BJ (cell line): ENCODE measurements around the gene CDYL2. TPM values are rescaled to one million over a fixed set of nuclear protein-coding genes. Genes with fewer than 3 reads are reported as not detected.

ENCODE experiments used
- CTCF ChIA-PET: fragments of 350-600 bp; formaldehyde crosslinking; extraction: SDS; loops from one replicate; lab custom pipeline; 2021; ENCODE audit warnings: antibody characterized with exemption, inconsistent platforms; lab: Yijun Ruan, JAX
- POLR2A ChIA-PET: fragments of 300-600 bp; sonication (Branson Sonifier 250); formaldehyde crosslinking; extraction: SDS; loops from one replicate; lab custom pipeline; 2021; ENCODE audit warnings: antibody characterized with exemption; lab: Charles Lee
- DNase-seq: peaks from one replicate; pipeline ENCODE4 v3.0.0-alpha.2; 2011; ENCODE audit warnings: low read depth
- H3K27me3 ChIP-seq: 2 replicates; pipeline ENCODE4 v1.6.0; 2011; ENCODE audit warnings: low read length; ENCODE audit not compliant: control insufficient read depth, insufficient read depth
- H3K36me3 ChIP-seq: 2 replicates; pipeline ENCODE4 v1.5.1; 2011; ENCODE audit warnings: low read length; ENCODE audit not compliant: control insufficient read depth, insufficient read depth
- H3K4me3 ChIP-seq: 2 replicates; pipeline ENCODE4 v1.5.1; 2011; ENCODE audit warnings: low read depth, mild to moderate bottlenecking, control low read depth, low read length
- polyA plus RNA-seq: library from polyadenylated mRNA; depleted of rRNA; stranded (reverse); fragments of >200 nt; gene quantifications from 2 replicates; pipeline ENCODE4 v1.2.3, GENCODE V29; 2011
- TF ChIP-seq, protein P1 (sequence below): IDR thresholded peaks from 2 replicates; pipeline ENCODE4 v1.5.1; 2011; ENCODE audit warnings: low read depth, mild to moderate bottlenecking, control low read depth, inconsistent platforms, low read length, moderate library complexity; ENCODE audit not compliant: insufficient read depth

CDYL2 gene
- polyA plus RNA-seq, 1 experiment, result 0.87 TPM

DNA sequence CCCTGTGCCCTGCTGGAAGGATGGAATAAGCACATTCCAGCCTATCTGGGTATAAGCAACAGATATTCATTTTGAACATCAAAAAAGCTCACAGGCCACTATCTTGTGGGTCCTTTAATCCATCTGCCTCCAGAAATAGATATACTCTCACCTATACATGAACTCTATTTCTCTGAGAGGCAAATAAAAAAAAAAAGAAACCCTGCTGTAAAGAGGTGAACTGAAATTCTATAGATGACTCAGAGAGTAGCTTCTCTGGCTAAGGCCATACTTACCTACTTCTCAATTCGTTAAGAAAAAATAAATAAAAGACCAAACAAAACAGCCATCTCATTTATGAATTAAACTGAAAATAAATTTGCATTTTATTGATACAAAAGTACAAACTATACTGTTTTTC is 177.3 kb downstream of the CDYL2 start:
- POLR2A ChIA-PET, result no interaction called here
- TF ChIP-seq, protein P1, sequence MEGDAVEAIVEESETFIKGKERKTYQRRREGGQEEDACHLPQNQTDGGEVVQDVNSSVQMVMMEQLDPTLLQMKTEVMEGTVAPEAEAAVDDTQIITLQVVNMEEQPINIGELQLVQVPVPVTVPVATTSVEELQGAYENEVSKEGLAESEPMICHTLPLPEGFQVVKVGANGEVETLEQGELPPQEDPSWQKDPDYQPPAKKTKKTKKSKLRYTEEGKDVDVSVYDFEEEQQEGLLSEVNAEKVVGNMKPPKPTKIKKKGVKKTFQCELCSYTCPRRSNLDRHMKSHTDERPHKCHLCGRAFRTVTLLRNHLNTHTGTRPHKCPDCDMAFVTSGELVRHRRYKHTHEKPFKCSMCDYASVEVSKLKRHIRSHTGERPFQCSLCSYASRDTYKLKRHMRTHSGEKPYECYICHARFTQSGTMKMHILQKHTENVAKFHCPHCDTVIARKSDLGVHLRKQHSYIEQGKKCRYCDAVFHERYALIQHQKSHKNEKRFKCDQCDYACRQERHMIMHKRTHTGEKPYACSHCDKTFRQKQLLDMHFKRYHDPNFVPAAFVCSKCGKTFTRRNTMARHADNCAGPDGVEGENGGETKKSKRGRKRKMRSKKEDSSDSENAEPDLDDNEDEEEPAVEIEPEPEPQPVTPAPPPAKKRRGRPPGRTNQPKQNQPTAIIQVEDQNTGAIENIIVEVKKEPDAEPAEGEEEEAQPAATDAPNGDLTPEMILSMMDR, result no peak
- no peaks in the 10 kb centered on the region for H3K36me3 ChIP-seq
- H3K27me3 ChIP-seq, result no peaks in the 10 kb centered on the region
- no peak for DNase-seq
- no peak overlapping the region for H3K4me3 ChIP-seq
- CTCF ChIA-PET, result interaction anchor here (0.6 kb wide), 1 partner anchor 8 kb away, joined by 3 read pairs; no protein-coding TSS in a partner anchor

DNA sequence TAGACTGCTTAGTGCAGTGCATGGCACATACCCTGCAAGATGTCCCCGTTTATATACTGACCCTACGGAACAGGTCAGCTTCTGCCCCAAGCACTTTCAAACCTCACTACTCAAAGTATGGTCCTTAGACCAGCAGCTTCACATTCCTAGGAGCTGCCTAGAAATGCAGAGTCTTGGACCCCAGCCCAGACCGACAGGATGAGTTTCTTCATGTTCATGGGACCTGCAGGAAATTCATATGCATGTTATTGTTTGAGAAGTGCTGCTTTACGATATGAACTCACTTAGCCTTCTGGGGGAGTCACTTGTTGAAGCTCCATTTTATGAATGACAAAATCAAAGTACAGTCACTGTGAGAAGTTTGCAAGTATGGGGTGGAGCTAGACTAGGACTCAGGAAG is 181.0 kb downstream of the CDYL2 start:
- H3K4me3 ChIP-seq, result no peak overlapping the region
- TF ChIP-seq, protein P1, result no peak
- DNase-seq, result no peak
- ChIA-PET POLR2A (no interaction called here), CTCF (no interaction called here)
- no peaks in the 10 kb centered on the region for H3K27me3 ChIP-seq
- no peaks in the 10 kb centered on the region for H3K36me3 ChIP-seq

DNA sequence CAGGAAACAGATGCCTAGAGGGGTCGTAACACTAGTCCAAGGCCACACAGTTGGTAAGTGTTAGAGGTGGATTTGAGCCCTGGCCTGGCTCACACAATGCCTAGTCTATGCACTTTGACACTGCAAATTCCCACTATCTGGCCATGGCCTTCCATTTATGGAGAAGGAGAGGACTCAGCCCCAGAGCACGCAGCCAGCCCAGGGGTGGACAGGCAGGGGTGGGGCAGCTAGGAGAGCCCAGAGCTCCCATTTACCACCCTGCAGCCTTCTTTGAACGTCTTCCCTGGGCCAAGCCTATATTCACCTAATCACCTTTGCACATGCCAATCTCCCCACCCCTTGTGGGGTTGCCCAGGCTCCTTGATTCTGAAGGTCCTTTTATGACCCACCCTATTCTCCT is 182.4 kb downstream of the CDYL2 start:
- DNase-seq, result no peak
- CTCF ChIA-PET, result no interaction called here
- H3K27me3 ChIP-seq, result no peaks in the 10 kb centered on the region
- no peaks in the 10 kb centered on the region for H3K36me3 ChIP-seq
- TF ChIP-seq, protein P1, result no peak
- POLR2A ChIA-PET, result no interaction called here
- H3K4me3 ChIP-seq, result no peak overlapping the region

DNA sequence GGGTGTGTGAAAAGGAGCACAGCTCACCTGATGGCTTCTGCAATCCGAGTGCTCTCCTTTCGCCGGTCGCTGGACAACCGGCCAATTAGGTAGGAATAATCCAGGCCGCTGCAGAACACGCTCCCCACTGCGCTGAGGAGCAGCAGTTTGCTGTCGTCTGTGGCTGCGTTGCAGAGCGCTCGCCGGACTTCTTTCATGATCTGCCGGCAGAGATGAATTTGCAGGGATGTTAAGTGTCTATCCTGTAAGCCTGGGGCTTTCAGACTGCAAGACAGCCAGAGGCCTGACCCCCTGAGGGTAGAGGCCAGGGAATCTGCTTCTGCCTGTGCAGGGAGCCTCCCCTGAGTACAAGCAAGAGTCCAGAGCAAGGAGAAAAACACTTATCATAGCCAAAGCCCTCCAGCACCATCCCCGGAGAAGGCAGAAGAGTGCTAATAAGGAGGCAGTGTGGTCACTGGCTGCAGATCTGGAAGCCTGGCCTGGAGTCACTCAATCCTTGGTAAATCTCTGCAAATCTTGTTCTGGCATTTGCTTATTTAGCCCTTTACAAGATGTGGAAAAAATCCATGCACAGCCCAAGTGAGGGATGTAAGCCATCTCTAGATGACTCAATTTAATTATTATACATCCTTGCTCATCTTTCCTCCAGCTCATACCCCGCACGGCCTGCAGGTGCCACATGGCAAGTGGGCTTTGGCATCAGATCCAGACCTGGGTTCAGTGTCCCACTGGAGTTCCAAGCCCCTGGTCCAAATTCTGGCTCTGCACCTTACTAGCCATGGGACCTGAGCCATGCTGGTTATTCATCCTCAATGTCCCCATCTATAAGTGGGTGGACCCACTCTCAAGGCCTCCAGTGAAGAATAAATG is 183.4 kb downstream of the CDYL2 start:
- TF ChIP-seq, protein P1, result no peak
- POLR2A ChIA-PET, result no interaction called here
- H3K36me3 ChIP-seq, result no peaks in the 10 kb centered on the region
- no peak overlapping the region for H3K4me3 ChIP-seq
- no peak for DNase-seq
- no peaks in the 10 kb centered on the region for H3K27me3 ChIP-seq
- CTCF ChIA-PET, result no interaction called here

DNA sequence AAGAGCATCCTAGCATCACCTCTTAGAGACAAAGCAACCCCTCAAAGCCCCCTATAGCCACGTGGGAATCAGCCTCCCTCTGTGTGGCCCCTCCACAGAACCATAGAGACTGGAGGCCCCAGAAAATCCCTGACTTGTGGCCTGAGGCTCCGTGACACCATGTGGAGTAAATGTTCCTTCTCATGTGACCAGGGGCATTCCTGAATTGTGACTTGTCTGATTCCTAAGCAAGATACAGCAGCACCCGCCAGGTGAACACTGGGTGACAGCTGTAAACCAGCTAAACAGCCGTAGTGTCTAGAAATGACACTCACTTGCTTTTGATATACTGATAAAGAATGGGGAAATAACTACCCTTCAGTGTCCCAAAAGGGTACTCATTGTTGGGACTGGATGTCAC is 184.6 kb downstream of the CDYL2 start:
- TF ChIP-seq, protein P1, result no peak
- Histone ChIP-seq H3K36me3 (no peaks in the 10 kb centered on the region), H3K27me3 (no peaks in the 10 kb centered on the region), H3K4me3 (no peak overlapping the region)
- POLR2A ChIA-PET, result no interaction called here
- DNase-seq, result no peak
- CTCF ChIA-PET, result interaction anchor here (0.6 kb wide), 1 partner anchor 8 kb away, joined by 3 read pairs; no protein-coding TSS in a partner anchor
